K562 (cell line): ENCODE results near the gene ACTN3. TPM values are rescaled to one million over a fixed set of nuclear protein-coding genes. Genes with fewer than 3 reads are reported as not detected.

Experiments used
- ATF7 ChIP-seq: fragments of 450-650 bp; IDR thresholded peaks from 2 replicates; pipeline ENCODE4 v1.7.1; 2014; ENCODE audit warnings: mild to moderate bottlenecking, moderate library complexity
- CCNT2 ChIP-seq: IDR thresholded peaks from 2 replicates; pipeline ENCODE4 v1.6.1; 2011; ENCODE audit warnings: borderline replicate concordance, low read depth, mild to moderate bottlenecking, moderate library complexity, mixed read lengths, low read length; ENCODE audit not compliant: insufficient read length; ENCODE audit errors: extremely low read depth
- CEBPG ChIP-seq, 3 experiments: fragments of 200-800 bp in 1 of 3; sonication (Bioruptor generic) in 1 of 3; sonication (generic) in 1 of 3; formaldehyde crosslinking in 1 of 3; IDR thresholded peaks in 2 of 3; conservative IDR thresholded peaks in 1 of 3; 2 replicates each; pipeline versions ENCODE4 v1.6.1 to v1.8.0; 2016 to 2022; ENCODE audit warnings: missing compliant biosample characterization in 2 of 3, missing genetic modification characterization in 2 of 3, mild to moderate bottlenecking in 1 of 3, missing genetic modification reagents in 1 of 3
- DEAF1 ChIP-seq: fragments of 450-650 bp; formaldehyde crosslinking; IDR thresholded peaks from 2 replicates; pipeline ENCODE4 v1.4.0; 2020; ENCODE audit warnings: mild to moderate bottlenecking, moderate library complexity
- E2F8 ChIP-seq: fragments of 450-650 bp; IDR thresholded peaks from 2 replicates; pipeline ENCODE4 v1.7.1; 2018; ENCODE audit warnings: mild to moderate bottlenecking, low read depth; ENCODE audit not compliant: partially characterized antibody
- ELF4 ChIP-seq: fragments of 450-650 bp; formaldehyde crosslinking; IDR thresholded peaks from 2 replicates; pipeline ENCODE4 v1.4.0; 2022; ENCODE audit warnings: missing genetic modification characterization
- HDAC1 ChIP-seq, 2 experiments: fragments of 450-650 bp; IDR thresholded peaks; 2 replicates each; pipeline ENCODE4 v1.6.1; 2016 to 2017; ENCODE audit warnings: inconsistent platforms in 1 of 2, mild to moderate bottlenecking in 1 of 2, moderate library complexity in 1 of 2
- HNRNPK ChIP-seq: fragments of 200-400 bp; formaldehyde crosslinking; IDR thresholded peaks from one replicate; pipeline ENCODE4 v1.6.1; 2018; ENCODE audit warnings: mild to moderate bottlenecking, low read depth, low read length; ENCODE audit not compliant: poor library complexity, severe bottlenecking
- MAFF ChIP-seq: IDR thresholded peaks from 2 replicates; pipeline ENCODE4 v1.6.1; 2012; ENCODE audit warnings: low read length, improper control_type of control experiment
- MEIS2 ChIP-seq: fragments of 450-650 bp; IDR thresholded peaks from 2 replicates; pipeline ENCODE4 v1.6.1; 2014; ENCODE audit warnings: mild to moderate bottlenecking; ENCODE audit not compliant: partially characterized antibody
- NR4A1 ChIP-seq, 2 experiments: fragments of 250-450 bp in 1 of 2; fragments of 450-650 bp in 1 of 2; sonication (Bioruptor Pico) in 1 of 2; IDR thresholded peaks; 2 replicates each; pipeline versions ENCODE4 v1.4.0 to v1.6.1; 2016 to 2020; ENCODE audit warnings: mild to moderate bottlenecking in 2 of 2, missing compliant biosample characterization in 1 of 2, missing genetic modification characterization in 1 of 2, moderate library complexity in 1 of 2
- SAP30 ChIP-seq: fragments of 200-600 bp; sonication (generic); IDR thresholded peaks from 2 replicates; pipeline ENCODE4 v1.6.1; 2012; ENCODE audit warnings: borderline replicate concordance, low read depth, mild to moderate bottlenecking, moderate library complexity, low read length, control low read depth, inconsistent platforms; ENCODE audit not compliant: insufficient read depth, poor library complexity, severe bottlenecking
- SIX5 ChIP-seq, 2 experiments: IDR thresholded peaks; 2 replicates each; pipeline ENCODE4 v1.6.1; 2011; ENCODE audit warnings: low read length in 2 of 2, borderline replicate concordance in 1 of 2, low read depth in 1 of 2, mild to moderate bottlenecking in 1 of 2, moderate library complexity in 1 of 2; ENCODE audit not compliant: insufficient read depth in 1 of 2
- ZNF586 ChIP-seq: fragments of 450-650 bp; formaldehyde crosslinking; conservative IDR thresholded peaks from 2 replicates; pipeline ENCODE4 v1.4.0; 2020; ENCODE audit warnings: mild to moderate bottlenecking, moderate library complexity
- ZSCAN29 ChIP-seq: fragments of 450-650 bp; IDR thresholded peaks from 2 replicates; pipeline ENCODE4 v1.6.1; 2017
- polyA plus RNA-seq, 8 experiments: library from polyadenylated mRNA; depleted of rRNA in 4 of 8; stranded (reverse) in 5 of 8; unstranded in 3 of 8; fragments of >200 nt; fragmentation: Nextera tagmentation in 2 of 8; fragmentation: Illumina TruSeq in 1 of 8; extraction: Ambion mirVana in 2 of 8; extraction: Trizol in 1 of 8; gene quantifications; 2 replicates each; pipeline versions ENCODE4 v1.2.1 to v1.2.3, GENCODE V29; 2011 to 2014; ENCODE audit warnings: inconsistent platforms in 1 of 8, missing spikeins in 1 of 8
- total RNA-seq, 7 experiments: library from RNA; depleted of rRNA in 6 of 7; stranded (reverse); fragments of >200 nt in 6 of 7; fragmentation: Illumina TruSeq in 2 of 7; extraction: Trizol in 2 of 7; gene quantifications; 2 replicates each; pipeline versions ENCODE4 v1.2.1 to v1.2.3, GENCODE V29; 2011 to 2021; ENCODE audit warnings: low replicate concordance in 1 of 7
- TF ChIP-seq, protein P1 (sequence below): sonication (generic); formaldehyde crosslinking; IDR thresholded peaks from 2 replicates; pipeline ENCODE4 v1.8.1; 2023; ENCODE audit warnings: mild to moderate bottlenecking, missing genetic modification reagents
- TF ChIP-seq, protein P2 (sequence below): sonication (generic); formaldehyde crosslinking; IDR thresholded peaks from 2 replicates; pipeline ENCODE4 v1.8.1; 2023; ENCODE audit warnings: mild to moderate bottlenecking, missing genetic modification reagents, moderate library complexity

Gene ACTN3
- total and polyA plus RNA-seq, 9 of the 15 experiments (the other 6 are each of a cell fraction or from before 2014, with no cell fraction given), result not detected

DNA sequence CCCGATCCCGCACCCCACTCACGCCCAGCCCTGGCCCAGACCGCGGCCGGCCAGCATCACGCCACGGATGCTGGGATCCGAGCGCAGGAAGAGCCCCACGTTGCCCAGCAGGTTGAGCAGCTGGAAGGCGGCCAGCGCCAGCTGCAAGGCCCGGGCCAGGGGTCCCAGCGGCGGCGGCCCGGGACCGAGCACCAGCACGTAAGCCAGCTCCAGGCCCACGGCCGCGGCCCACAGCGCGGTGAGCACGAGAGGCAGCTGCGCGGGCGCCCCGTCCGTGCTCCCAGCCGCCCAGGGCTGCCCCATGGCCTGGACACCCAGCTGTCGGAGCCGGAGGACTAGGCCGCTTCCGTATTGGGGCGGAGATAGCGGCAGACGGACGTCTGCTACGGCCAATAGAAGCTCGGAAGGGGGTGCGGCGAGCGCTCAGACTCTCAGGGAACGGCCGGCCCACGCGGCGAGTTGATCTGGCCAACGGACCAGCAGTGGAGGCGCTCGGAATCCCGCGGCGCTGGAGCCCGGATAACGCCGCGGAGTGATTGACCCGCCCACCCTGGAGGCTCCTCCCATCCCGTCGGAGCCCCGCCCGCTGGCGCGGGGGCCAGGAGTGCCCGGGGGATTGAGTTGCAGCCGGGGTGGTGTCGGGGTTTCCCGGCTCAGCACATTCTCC, 869 bp upstream of the ACTN3 start, which contains the start of gene ZDHHC24 (continued):
- peak; percentile 81 for TF ChIP-seq HNRNPK
- TF ChIP-seq ZNF586, result no peak
- TF ChIP-seq, protein P1, sequence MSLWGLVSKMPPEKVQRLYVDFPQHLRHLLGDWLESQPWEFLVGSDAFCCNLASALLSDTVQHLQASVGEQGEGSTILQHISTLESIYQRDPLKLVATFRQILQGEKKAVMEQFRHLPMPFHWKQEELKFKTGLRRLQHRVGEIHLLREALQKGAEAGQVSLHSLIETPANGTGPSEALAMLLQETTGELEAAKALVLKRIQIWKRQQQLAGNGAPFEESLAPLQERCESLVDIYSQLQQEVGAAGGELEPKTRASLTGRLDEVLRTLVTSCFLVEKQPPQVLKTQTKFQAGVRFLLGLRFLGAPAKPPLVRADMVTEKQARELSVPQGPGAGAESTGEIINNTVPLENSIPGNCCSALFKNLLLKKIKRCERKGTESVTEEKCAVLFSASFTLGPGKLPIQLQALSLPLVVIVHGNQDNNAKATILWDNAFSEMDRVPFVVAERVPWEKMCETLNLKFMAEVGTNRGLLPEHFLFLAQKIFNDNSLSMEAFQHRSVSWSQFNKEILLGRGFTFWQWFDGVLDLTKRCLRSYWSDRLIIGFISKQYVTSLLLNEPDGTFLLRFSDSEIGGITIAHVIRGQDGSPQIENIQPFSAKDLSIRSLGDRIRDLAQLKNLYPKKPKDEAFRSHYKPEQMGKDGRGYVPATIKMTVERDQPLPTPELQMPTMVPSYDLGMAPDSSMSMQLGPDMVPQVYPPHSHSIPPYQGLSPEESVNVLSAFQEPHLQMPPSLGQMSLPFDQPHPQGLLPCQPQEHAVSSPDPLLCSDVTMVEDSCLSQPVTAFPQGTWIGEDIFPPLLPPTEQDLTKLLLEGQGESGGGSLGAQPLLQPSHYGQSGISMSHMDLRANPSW, result peak; percentile 35; the same call in 1 of the 2 replicates
- no peak for TF ChIP-seq MAFF
- peak; percentile 74 for TF ChIP-seq CCNT2
- no peak for TF ChIP-seq ZSCAN29
- TF ChIP-seq HDAC1 (IDR thresholded peaks at IDR 0.05), result peak in 1 of 2 experiments; percentile 67; a peak in 1 of 4 replicates
- no peak for TF ChIP-seq CEBPG (CRISPR knock-in tag; IDR thresholded peaks at IDR 0.05)
- no peak for TF ChIP-seq CEBPG (tag; conservative IDR thresholded peaks at IDR 0.05 in 1 of 2, IDR thresholded peaks at IDR 0.05 in 1 of 2)
- TF ChIP-seq E2F8, result peak; percentile 54
- peak; percentile 95 for TF ChIP-seq SAP30
- TF ChIP-seq MEIS2, result peak; percentile 86
- no peak for TF ChIP-seq DEAF1
- TF ChIP-seq NR4A1 (CRISPR knock-in tag; IDR thresholded peaks at IDR 0.05), result no peak
- 0 out of 2 replicates have a peak, but pooled peaks have one; percentile 31 for TF ChIP-seq NR4A1 (tag; IDR thresholded peaks at IDR 0.05)
- TF ChIP-seq, protein P2, sequence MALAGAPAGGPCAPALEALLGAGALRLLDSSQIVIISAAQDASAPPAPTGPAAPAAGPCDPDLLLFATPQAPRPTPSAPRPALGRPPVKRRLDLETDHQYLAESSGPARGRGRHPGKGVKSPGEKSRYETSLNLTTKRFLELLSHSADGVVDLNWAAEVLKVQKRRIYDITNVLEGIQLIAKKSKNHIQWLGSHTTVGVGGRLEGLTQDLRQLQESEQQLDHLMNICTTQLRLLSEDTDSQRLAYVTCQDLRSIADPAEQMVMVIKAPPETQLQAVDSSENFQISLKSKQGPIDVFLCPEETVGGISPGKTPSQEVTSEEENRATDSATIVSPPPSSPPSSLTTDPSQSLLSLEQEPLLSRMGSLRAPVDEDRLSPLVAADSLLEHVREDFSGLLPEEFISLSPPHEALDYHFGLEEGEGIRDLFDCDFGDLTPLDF (CRISPR knock-in tag), result peak; percentile 70; the same call in 1 of the 2 replicates
- TF ChIP-seq ELF4 (CRISPR knock-in tag), result peak; percentile 99
- TF ChIP-seq SIX5 (IDR thresholded peaks at IDR 0.05; ENCODE audit: borderline replicate concordance in 1 of 2, insufficient read depth in 1 of 2, low read depth in 1 of 2, low read length in 2 of 2), result no peak
- peak; percentile 5 for TF ChIP-seq ATF7
